GM19238 (cell line): ENCODE measurements around the gene PIAS1.
"Not testable (repeated sequence)": the region's sequence is repeated elsewhere in the genome, so short reads cannot be mapped to it uniquely, and the experiment has no call there.

ENCODE experiments used
- DNase-seq: peaks from one replicate; pipeline ENCODE4 v3.0.0; 2011; ENCODE audit warnings: low spot score; ENCODE audit not compliant: insufficient read length

Gene PIAS1

DNA sequence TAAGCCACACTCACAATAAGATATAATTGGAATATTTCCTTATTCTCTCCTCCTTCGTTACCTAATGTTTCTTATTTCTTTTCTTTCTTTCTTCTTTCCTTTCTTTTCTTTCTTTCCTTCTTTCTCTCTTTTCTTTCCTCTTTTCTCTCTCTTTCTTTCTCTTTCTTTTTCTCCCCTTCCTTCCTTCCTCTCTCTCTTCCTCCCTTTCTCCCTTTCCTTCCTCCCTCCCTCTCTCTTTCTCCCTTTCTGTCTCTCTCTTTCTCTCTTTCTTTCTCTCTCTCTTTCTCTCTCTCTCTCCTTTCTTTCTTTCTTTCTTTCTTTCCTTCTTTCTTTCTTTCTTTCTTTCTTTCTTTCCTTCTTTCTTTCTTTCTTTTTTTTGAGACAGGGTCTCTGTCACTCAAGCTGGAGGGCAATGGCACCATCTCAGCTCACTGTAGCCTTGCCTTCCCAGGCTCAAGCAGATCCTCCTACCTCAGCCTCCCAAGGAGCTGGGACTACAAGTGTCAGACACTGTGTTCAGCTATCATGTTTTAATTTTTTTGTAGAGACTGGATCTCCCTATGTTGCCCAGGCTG is 19.3 kb upstream of the PIAS1 start:
- no peak for DNase-seq

DNA sequence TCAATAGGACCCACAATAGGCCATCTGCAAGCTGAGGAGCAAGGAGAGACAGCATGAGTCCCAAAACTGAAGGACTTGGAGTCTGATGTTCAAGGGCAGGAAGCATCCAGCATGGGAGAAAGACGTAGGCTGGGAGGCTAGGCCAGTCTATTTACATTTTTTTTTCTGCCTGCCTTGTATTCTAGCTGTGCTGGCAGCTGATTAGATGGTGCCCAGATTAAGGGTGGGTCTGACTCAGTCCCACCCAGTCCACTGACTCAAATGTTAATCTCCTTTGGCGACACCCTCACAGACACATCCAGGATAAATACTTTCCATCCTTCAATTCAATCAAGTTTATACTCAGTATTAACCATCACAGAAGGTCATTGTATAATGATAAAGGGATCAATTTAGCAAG is 15.9 kb upstream of the PIAS1 start:
- no peak for DNase-seq

DNA sequence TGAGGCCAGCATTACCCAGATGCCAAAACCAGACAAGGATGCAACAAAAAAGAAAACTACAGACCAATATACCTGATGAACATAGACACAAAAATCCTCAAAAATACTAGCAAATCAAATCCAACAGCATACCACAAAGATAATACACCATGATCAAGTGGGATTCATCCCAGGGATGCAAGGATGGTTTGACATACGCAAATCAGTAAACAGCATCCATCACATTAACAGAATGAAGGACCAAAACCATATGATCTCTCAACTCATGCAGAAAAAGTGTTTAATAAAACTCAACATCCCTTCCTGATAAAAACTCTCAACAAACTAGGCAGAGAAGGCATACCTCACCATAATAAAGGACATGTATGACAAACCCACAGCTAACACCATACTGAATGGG is 14.0 kb upstream of the PIAS1 start:
- DNase-seq = no peak

DNA sequence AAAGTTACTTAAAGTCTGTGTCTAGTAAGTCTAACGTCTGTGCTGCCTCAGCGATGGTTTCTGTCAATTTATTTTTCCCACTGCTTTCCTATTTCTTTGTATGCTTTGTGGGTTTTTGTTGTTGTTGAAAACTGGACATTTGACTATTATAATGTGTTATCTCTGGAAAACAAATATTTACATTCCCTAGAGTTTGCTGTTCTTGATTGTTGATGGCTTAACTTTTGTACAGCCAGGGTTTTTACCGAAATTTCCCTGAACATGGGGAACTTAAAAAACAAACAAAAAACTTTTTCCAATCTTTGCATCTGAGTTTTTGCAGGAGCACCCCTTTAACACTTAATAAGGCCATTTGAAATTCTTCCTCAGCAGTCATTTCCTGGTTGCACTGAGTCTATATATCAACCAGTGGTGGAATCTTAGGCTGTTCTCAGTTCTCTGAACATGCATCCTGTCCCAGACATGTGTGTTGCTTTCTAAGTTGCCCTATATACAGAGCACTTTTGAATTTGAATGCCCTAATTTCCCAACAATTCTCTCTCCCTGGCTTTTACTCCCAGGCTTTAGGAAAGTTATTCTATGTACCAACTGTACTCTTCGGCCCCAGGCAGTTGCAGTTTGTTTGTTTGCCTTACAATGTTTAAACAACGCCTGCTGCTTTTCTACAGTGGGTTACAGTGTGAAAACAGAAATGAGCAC is 11.8 kb upstream of the PIAS1 start:
- no peak for DNase-seq

DNA sequence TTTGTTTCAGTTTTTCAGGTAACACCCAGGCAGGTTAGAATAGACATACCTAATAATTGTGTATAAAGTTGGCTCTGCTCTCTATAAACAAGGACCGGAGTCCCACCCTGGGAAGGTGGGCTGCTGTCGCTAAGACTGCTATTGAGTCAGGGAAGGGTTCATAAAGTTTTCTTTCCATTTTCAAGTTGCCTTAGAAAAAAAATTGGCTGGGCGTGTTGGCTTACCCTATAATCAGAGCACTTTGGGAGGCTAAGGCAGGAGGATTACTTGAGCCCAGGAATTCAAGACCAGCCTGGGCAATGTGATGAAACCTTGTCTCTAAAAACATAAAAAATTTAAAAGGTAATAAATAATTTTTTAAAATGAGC is 11.3 kb upstream of the PIAS1 start:
- no peak for DNase-seq

DNA sequence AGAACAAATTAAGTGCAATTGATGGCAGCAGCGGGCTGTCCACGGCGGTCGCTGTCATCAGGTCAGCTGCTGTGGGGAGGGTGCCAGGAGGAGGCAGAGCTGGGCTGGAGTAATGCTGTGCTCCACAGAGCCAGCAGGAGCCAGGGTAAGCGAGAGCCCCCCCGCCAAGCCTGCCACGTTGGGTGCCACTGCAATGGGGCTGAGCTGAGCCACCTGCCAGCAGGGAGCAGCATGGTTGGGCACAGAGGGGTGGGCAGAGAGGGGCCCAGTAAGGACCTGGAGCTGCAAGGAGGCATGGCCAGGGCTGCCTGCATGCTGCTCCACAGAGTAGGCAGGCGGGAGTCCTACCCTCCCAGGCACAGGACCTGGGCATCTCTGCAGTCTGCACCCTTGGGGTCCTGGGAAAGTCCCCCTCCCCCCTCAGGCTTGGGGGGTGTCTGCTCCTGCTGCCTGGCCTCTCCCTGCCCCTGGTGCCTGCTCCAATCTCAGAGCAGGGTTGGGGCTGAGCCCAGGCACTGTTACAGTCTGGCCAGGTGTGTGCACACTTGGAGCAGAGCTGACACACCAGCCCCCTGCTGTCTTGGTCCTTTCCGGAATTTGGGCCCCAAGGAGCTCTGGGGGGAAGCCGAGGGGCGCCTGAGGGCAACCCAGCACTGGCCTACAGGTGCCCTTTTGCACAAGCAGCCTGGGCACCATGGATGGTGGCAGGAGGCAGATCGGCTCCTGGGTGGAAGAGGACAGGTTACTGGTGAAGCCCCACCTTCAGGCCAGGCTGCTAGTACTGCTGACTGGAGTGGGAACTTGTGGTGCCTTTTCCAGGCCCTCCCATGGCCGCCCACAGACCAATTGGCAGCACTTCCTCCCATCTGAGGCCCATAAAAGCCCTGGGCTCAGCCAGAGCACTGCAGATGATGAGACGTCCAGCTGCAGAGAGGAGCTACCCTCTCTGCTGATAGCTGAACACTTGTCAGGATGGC is 8.5 kb upstream of the PIAS1 start:
- DNase-seq = no peak

DNA sequence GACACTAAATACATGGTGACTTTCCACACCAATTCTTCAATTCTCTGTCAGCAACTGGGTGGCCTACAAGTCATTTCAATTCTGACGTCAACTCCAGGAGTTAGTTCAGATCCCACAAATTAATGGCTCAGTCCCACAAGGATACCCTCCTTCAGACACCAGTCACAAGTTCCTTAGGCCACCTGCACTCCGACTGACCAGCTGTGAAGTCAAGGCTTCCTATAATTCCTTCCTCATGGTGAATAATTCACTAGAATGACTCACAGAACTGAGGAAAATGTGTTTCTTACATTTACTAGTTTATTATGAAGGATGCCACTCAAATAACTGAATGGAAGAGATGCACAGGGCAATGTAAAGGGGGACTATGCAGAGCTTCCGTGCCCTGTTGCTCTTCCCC is 6.3 kb upstream of the PIAS1 start:
- no peak for DNase-seq

DNA sequence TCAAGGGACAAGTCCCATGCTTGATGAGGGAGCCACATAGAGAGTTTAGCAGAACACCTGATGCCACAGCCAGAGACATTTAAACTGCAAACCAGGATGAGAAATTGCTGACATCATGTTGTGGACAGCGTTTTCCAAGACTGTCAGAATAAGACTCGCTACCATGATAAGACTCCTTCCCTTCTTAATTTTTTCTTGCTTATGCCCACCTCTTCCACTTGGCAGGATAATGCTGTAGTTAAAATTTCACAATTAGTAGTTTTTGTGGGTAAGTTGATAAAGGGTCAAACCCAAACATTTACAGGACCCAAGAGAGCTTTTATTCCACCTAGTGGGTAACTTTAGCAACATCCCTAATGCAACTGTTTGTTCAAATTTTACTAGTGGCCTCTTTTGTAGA is 3.0 kb upstream of the PIAS1 start:
- no peak for DNase-seq

DNA sequence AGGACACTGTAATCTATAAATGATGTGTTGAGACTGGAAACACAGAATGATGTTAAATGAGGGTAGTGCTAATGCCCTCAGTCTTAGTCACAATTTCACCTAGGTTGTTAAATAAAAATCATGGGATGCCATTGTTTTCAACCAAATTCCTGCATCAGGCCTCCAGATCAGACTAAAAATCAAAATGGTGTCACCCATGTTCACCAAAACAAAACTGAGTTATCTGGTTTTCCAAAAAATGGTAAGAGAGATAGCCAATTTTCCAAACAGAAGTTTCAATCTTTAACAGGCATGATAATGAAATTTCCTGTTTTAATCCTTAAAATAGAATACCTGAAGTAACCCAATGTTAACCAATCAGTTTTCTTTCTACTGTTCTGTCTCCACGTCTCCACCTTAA is 2.2 kb upstream of the PIAS1 start:
- no peak for DNase-seq

DNA sequence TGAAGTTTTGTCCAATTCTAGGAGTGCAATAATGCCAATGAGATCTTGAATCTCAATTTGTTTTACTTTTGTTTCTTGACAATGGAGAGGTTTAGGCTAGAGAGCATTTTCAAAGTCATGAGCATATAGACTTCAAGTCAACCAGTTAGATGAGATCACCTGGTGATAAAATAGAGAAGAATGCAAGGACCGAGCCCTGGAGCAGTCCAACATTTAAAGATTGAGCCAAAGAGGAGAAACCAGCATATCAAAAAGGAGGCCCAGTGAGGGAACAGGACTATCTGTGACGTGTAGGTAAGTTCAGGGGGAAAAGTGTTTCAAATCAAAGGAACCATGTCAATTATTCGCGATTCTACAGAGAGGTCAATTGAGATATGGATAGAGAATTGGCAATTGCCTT is 1.7 kb upstream of the PIAS1 start:
- DNase-seq = no peak

DNA sequence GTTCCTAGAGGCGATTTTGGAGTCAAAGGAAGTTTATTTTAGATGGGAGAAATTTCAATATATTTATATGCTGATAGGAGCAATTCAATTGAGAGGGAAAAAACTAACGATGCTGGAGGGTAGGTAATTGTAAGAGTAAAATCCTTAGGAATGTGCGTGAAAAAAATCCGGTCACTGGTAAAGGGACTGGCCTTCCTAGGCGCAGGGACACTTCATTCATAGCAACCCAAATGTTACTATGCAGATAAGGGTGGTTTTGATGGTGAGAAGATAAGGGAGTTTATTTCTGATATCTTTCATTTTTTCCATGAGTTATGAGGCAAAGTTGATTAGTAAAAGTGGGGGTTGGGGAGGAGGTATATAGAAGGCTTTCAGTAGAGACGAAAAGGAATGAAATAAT is 1.1 kb upstream of the PIAS1 start:
- DNase-seq = no peak

DNA sequence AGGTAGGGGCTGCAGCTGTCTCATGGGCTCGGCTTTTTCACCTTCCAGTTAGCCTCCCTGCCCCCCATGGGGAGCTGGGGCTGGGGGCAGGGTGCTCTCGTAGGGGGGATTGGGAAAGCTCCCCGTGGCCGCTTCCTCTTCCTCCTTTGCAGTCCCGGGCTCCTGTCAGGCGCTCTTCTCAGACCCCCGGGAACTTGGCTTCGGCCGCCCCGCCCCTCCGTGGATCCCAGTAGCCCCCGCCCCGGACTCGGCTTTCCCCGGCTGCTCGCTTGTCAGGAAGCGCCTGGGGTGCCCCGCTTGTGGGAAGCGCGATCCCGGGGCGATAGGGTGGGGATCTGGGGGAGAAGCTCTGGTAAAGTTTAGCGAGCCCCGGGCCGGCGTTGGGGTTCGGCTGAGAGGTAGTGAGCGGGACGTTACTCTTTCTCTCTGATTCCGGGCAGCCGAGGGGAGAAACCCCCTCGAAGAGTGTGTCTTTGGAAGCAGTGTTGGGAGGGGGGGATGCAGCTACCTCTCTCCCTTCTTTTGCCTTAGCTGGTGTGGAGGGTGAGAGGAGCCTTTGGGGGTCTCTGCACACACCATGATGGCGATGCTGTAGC is 611 bp downstream of the PIAS1 start:
- DNase-seq = peak; percentile 54

DNA sequence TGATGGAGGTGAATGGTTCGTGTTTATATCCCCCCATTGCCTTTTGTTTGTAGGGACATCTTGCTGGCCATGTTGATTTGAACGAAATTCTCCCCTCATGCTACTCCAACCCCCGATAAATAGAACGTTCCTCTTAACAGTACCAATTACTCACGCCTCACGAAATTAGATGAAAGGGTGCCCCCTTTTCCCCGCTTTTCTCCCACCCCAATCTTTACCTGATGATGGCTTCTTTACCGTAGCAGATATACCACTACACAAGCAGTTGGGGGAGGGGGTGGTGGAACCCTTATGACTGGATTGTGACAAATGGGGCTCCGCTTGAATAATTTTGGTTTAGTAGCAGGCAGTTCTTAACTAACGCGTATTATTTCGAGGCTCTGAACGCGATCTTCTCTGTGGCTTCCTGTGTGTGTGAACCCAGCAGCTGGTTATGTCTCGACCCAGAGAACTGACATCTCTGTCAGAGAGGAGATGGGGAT is 1.1 kb downstream of the PIAS1 start:
- DNase-seq = peak; percentile 53

DNA sequence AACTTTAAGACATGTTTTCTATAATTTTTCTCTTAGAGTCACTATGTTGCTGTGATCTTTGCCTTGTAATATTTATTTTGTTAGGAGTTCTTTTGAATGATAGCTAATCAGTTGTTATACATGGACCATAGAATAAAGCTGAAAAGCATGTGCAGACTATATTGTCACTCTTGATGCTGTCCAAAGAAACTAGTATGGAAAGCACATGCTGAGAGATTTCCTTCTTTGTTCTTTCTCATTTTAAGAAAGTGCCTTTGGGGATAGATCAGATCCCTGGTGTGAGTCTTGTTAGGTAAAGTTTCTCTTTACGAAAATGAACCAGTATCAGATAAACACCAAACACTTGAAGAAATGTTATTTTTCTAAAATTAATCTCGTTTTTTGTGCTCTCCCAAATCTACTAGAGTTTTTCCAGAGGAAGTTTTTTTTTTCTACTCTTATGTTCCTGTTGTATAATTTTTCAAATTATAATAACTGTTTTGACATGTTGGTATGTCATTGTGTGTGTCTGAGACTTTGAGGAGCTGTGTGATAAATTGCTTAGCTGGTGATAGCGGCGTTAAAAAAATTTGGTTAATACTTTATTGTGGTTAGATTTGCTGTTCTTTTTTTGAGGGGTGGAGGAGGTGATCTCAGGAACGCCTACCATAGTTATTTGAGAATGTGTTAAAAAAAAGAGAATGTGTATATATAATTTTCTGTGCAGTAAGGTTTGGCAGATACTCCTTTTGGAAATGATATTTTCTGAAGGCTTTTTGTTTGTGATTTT is 2.2 kb downstream of the PIAS1 start:
- no peak for DNase-seq

DNA sequence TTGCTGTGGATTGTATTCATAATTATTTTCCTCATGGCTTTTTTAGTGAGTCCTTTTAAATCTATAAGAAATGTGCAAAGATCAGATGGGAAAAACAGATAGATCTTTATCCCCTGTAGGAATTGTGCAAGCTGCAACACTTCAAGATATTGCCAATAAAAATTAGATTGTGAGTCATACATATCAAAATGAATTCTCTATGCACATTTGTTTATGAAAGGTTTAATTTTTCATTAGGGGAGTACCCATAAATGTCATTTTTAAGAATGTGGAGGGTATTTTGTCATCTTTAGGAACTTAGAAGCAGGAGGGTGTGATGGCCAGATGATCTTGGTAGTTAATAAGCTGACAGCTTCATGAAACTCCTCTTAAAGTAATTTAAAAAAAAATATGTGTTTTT is 2.9 kb downstream of the PIAS1 start:
- no peak for DNase-seq

DNA sequence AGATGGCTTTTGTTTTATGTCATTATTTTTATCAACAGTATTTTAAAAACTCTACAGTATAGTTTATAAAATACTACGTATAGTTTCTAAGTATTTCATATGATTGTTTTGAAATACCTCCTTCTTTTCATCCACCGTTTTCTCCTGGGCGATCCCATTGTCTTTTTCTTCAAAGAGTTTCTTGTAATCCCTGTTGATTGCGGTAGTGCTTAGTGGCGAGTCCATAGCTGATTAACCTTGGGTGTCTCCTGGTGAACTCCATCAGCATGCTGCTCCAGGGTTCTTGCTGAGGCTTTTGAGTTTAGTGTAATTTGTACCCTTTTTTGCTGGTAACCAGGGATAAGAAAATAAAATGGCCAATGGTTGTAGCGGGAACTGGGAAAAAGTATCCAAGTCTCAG is 3.6 kb downstream of the PIAS1 start:
- DNase-seq = no peak

DNA sequence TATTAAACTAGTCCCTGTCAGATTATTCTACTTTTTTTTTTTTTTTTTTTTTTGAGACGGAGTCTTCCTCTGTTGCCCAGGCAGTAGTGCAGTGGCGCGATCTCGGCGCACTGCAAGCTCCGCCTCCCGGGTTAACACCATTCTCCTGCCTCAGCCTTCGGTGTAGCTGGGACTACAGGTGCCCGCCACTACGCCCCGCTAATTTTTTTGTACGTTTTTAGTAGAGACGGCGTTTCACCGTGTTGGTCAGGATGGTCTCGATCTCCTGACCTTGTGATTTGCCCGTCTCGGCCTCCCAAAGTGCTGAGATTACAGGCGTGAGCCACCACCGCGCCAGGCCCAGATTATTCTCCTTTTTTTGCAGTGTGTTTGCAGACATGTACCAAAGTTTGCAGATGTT is 4.9 kb downstream of the PIAS1 start:
- not testable (repeated sequence) for DNase-seq

DNA sequence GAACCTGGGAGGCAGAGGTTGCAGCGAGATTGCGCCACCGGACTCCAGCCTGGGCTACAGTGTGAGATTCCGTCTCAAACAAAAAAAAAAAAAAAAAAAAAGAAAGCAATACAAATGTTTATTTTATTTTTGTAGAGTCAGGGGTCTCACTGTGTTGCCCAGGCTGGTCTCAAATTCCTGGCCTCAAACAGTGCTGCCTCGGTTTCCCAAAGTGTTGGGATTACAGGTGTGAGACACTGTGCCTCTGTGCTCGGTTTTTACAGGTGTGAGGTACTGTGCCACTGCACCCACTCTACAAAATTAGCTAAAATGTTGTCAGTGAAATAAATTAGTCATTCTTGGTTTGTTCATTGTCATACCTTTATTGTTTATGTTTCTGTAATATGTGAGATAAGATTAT is 5.5 kb downstream of the PIAS1 start:
- DNase-seq = no peak

DNA sequence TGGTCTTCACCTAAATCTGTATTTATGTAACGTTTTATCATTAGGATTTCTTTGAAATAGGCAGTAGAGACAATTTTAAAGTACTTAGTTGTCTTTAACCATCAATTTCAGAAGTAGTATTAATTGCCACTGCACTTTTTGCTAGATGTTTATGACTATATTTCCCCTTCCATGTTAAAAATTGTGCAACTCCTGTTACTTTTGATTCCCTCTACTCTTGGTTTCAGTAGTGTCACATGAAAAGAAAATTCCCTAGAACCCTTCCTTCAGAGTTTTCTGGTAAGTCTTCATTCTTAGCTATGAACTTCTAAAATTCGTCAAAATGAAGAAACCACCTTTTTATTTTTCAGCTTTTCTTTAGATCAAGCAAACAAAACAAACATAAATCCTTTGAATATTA is 7.1 kb downstream of the PIAS1 start:
- DNase-seq = no peak

DNA sequence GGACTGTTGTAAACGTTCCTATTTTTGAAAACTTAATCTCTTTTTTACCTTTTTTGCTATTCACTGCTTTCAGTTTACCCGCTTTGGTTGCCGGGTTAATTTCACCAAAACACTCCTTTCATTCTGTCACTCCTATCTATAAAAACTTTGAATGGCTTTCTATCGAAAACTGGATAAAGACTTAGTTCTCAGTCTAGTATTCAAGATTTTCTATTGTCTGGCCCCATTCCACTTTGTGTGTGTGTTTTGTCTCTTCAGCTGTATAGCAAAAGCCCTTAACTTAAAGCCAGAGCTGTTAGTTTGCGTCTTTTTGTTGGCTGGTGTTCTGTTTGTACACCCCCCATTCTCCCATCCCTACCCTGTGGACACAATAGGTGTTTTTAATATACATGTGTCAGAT is 7.5 kb downstream of the PIAS1 start:
- DNase-seq = no peak

DNA sequence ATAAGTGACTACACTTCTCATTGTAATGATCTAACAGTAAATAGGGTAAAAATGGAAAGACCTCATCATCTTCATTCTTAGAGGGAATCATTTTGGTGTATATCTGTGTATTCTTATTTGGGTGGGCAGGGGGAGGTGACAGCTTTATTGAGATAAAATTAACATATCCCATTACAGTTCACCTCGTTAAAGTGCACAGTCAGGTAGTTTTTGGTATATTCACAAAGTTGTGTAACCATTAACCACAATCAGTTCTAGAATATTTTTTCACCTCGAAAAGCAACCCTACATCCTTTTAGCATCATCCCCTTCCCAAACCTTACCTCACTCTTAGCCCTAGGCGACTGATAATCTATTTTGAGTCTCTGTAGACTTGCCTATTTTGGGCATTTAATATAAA is 8.1 kb downstream of the PIAS1 start:
- DNase-seq = no peak
